Endothelial cell of umbilical vein (primary cell): ENCODE measurements around the gene CDK4. TPM values are rescaled to one million over a fixed set of nuclear protein-coding genes. Genes with fewer than 3 reads are reported as not detected.

ENCODE experiments used
- BruUV-seq: library from RNA; stranded (reverse); fragments of 400-500 nt; replicated peaks from 2 replicates; lab custom pipeline; 2021; lab: Mats Ljungman, UMichigan
- CTCF ChIA-PET: fragments of 300-600, 350-600 bp; sonication (Branson Sonifier 250); formaldehyde crosslinking; loops from one replicate; lab custom pipeline; 2021; ENCODE audit warnings: antibody characterized with exemption, inconsistent platforms; lab: Charles Lee
- POLR2A ChIA-PET: fragments of 300-600, 350-600 bp; sonication (Branson Sonifier 250); formaldehyde crosslinking; loops from one replicate; lab custom pipeline; 2021; ENCODE audit warnings: antibody characterized with exemption, inconsistent platforms; lab: Charles Lee
- DNase-seq: peaks from one replicate; pipeline ENCODE4 v3.0.0-alpha.2; 2011; ENCODE audit warnings: low read depth, low spot score
- FAIRE-seq: peaks from 2 replicates; lab custom pipeline; 2011; peaks lifted over from hg19 to GRCh38; lab: Jason Lieb, UNC
- H2AFZ ChIP-seq: 2 replicates; pipeline ENCODE4 v1.6.0; 2012; ENCODE audit warnings: low read depth, low read length, control low read depth, inconsistent platforms
- H3K27ac ChIP-seq: 2 replicates; pipeline ENCODE4 v1.5.1; 2011; ENCODE audit warnings: low read depth, mild to moderate bottlenecking, control low read depth, low read length, moderate library complexity; ENCODE audit not compliant: insufficient read depth
- H3K27me3 ChIP-seq, 2 experiments: 2 replicates each; pipeline versions ENCODE4 v1.6.0 to v1.6.1; 2011; ENCODE audit warnings: low read length in 2 of 2, mixed read lengths in 1 of 2; ENCODE audit not compliant: control insufficient read depth in 2 of 2, insufficient read depth in 2 of 2
- H3K36me3 ChIP-seq, 2 experiments: 2 replicates in 1 of 2; 3 replicates in 1 of 2; pipeline ENCODE4 v1.5.1; 2011; ENCODE audit warnings: low read length in 2 of 2, mild to moderate bottlenecking in 1 of 2, moderate library complexity in 1 of 2; ENCODE audit not compliant: control insufficient read depth in 2 of 2, insufficient read depth in 2 of 2; ENCODE audit errors: extremely low read depth in 1 of 2
- H3K4me1 ChIP-seq: 3 replicates; pipeline ENCODE4 v1.5.1; 2011; ENCODE audit warnings: mild to moderate bottlenecking, low read length; ENCODE audit not compliant: control insufficient read depth, insufficient read depth; ENCODE audit errors: extremely low read depth
- H3K4me2 ChIP-seq: 2 replicates; pipeline ENCODE4 v1.6.1; 2011; ENCODE audit warnings: low read length, control low read depth, mixed read lengths; ENCODE audit not compliant: insufficient read depth
- H3K4me3 ChIP-seq, 3 experiments: fragments of 200-600 bp in 1 of 3; sonication (generic), shearing (Covaris generic) in 1 of 3; replicated peaks in 1 of 3; 2 replicates each; pipeline ENCODE4 v1.5.1; 2011 to 2016; ENCODE audit warnings: control low read depth in 3 of 3, low read length in 3 of 3, mild to moderate bottlenecking in 2 of 3, inconsistent platforms in 1 of 3, low read depth in 1 of 3, moderate library complexity in 1 of 3; ENCODE audit not compliant: insufficient read depth in 1 of 3
- H3K79me2 ChIP-seq: 2 replicates; pipeline ENCODE4 v1.6.0; 2012; ENCODE audit warnings: low read length, inconsistent platforms; ENCODE audit not compliant: control insufficient read depth, insufficient read depth
- H3K9ac ChIP-seq: replicated peaks from 2 replicates; pipeline ENCODE3; 2011; ENCODE audit warnings: low read length, control low read depth; ENCODE audit not compliant: insufficient read depth; ENCODE audit errors: extremely low read depth
- H3K9me1 ChIP-seq: replicated peaks from 3 replicates; pipeline ENCODE4 v1.6.0; 2011; ENCODE audit warnings: mild to moderate bottlenecking, low read length; ENCODE audit not compliant: control insufficient read depth, insufficient read depth; ENCODE audit errors: extremely low read depth
- H3K9me3 ChIP-seq: replicated peaks from 2 replicates; pipeline ENCODE4 v1.5.1; 2012; ENCODE audit warnings: low read length, inconsistent platforms; ENCODE audit not compliant: control insufficient read depth, insufficient read depth
- H4K20me1 ChIP-seq: replicated peaks from 2 replicates; pipeline ENCODE3; 2011; ENCODE audit warnings: mild to moderate bottlenecking, low read length; ENCODE audit not compliant: control insufficient read depth, insufficient read depth; ENCODE audit errors: extremely low read depth
- CTCF ChIP-seq, 2 donors: IDR thresholded peaks; 1 replicate in 1 of 2; 2 replicates in 1 of 2; pipeline ENCODE4 v1.5.1; 2011; ENCODE audit warnings: low read length in 2 of 2, mild to moderate bottlenecking in 2 of 2, moderate library complexity in 2 of 2, control low read depth in 1 of 2, inconsistent platforms in 1 of 2, low read depth in 1 of 2; ENCODE audit not compliant: insufficient read depth in 1 of 2; ENCODE audit errors: extremely low read depth in 1 of 2
- EZH2 ChIP-seq: IDR thresholded peaks from 2 replicates; pipeline ENCODE4 v1.6.1; 2012; ENCODE audit warnings: borderline replicate concordance, low read depth, mild to moderate bottlenecking, moderate library complexity, low read length, inconsistent platforms; ENCODE audit not compliant: severe bottlenecking
- FOS ChIP-seq: IDR thresholded peaks from 2 replicates; pipeline ENCODE4 v1.6.1; 2011; ENCODE audit warnings: mild to moderate bottlenecking, low read length, moderate library complexity, borderline replicate concordance; ENCODE audit not compliant: insufficient read depth
- GATA2 ChIP-seq: IDR thresholded peaks from 2 replicates; pipeline ENCODE4 v1.7.0; 2011; ENCODE audit warnings: low read depth, mild to moderate bottlenecking, moderate library complexity, mixed read lengths, low read length; ENCODE audit not compliant: insufficient read length, insufficient read depth
- JUN ChIP-seq: IDR thresholded peaks from 2 replicates; pipeline ENCODE4 v1.6.1; 2011; ENCODE audit warnings: borderline replicate concordance, low read depth; ENCODE audit not compliant: insufficient read length, insufficient read depth
- MAX ChIP-seq: IDR thresholded peaks from 2 replicates; pipeline ENCODE4 v1.6.1; 2011; ENCODE audit not compliant: insufficient read depth, insufficient read length
- MYC ChIP-seq: IDR thresholded peaks from one replicate; pipeline ENCODE4 v1.6.1; 2011; ENCODE audit warnings: mild to moderate bottlenecking, low read depth, low read length
- POLR2A ChIP-seq: IDR thresholded peaks from 2 replicates; pipeline ENCODE4 v1.6.1; 2012; ENCODE audit warnings: low read depth, mild to moderate bottlenecking, control low read depth, low read length
- POLR2AphosphoS5 ChIP-seq: IDR thresholded peaks from 2 replicates; pipeline ENCODE4 v1.6.1; 2012; ENCODE audit warnings: low read depth, mild to moderate bottlenecking, control low read depth, low read length, moderate library complexity; ENCODE audit not compliant: insufficient read depth
- dilution Hi-C: fragments of 300-500 bp; cut with MboI; formaldehyde crosslinking; loops from one replicate; pipeline ENCODE4 v1.15.0; 2019; ENCODE audit warnings: low sequenced_read_pairs; ENCODE audit not compliant: extremely low pct_ligation_motif_present
- intact Hi-C: fragments of 100-400 bp; cut with micrococcal nuclease; formaldehyde crosslinking; loops from one replicate; pipeline ENCODE4 v1.10.0; 2022
- polyA plus RNA-seq, 4 experiments: library from polyadenylated mRNA; depleted of rRNA in 3 of 4; stranded (reverse) in 3 of 4; unstranded in 1 of 4; fragments of >200 nt; gene quantifications; 2 replicates each; pipeline versions ENCODE4 v1.2.1 to v1.2.3, GENCODE V29; 2011 to 2012; ENCODE audit warnings: missing spikeins in 1 of 4
- total RNA-seq: library from RNA; stranded (reverse); gene quantifications from 2 replicates; pipeline ENCODE4 v1.2.3, GENCODE V29; 2021

The CDK4 gene
- total and polyA plus RNA-seq, 2 donors (not counting 3 experiments of a cell fraction or from before 2014, with no cell fraction given) = 171 to 332 TPM

GRCh38 chr12:57797933-57798332 is 45.8 kb upstream of the CDK4 start:
- no peak for TF ChIP-seq FOS
- no peak for TF ChIP-seq MYC
- no peak for TF ChIP-seq MAX
- TF ChIP-seq CTCF (IDR thresholded peaks at IDR 0.05; ENCODE audit: extremely low read depth in 1 of 2, insufficient read depth in 1 of 2, low read depth in 1 of 2, low read length in 2 of 2) = no peak
- TF ChIP-seq EZH2 = no peak
- TF ChIP-seq JUN = no peak
- no peak for TF ChIP-seq POLR2AphosphoS5
- no peak for TF ChIP-seq GATA2
- TF ChIP-seq POLR2A = no peak
- Histone ChIP-seq H3K4me3 (no peak overlapping the region), H3K9me3 (no peaks in the 10 kb centered on the region), H3K79me2 (no peaks in the 10 kb centered on the region), H3K4me1 (no peaks in the 10 kb centered on the region), H3K4me2 (no peak overlapping the region), H3K9ac (no peak overlapping the region), H2AFZ (no peak overlapping the region), H3K27ac (no peak overlapping the region), H3K27me3 (no peaks in the 10 kb centered on the region), H4K20me1 (no peaks in the 10 kb centered on the region), H3K9me1 (no peaks in the 10 kb centered on the region), H3K36me3 (peaks cover 12 to 24% of the 10 kb centered on the region in 2 experiments)
- intact Hi-C loops = loop anchor here (1.0 kb wide), 1 partner anchor 15 kb away; no protein-coding TSS in a partner anchor
- FAIRE-seq (no peak), DNase-seq (no peak)
- no TSS peak for BruUV-seq
- dilution Hi-C loops = no loop called here
- POLR2A ChIA-PET = no interaction called here
- CTCF ChIA-PET = interaction anchor here (1.1 to 1.5 kb wide), 3 partner anchors 8 to 41 kb away, joined by 3 to 4 read pairs (median 4); no protein-coding TSS in a partner anchor
